GM18520 (cell line): Measurements from ENCODE around the gene PRPS2.

Experiments
- ATAC-seq: cut with Tn5 transposase; IDR thresholded peaks from one replicate; pipeline ENCODE4 v1.9.1; 2021; ENCODE audit not compliant: unreplicated experiment

Gene PRPS2

DNA sequence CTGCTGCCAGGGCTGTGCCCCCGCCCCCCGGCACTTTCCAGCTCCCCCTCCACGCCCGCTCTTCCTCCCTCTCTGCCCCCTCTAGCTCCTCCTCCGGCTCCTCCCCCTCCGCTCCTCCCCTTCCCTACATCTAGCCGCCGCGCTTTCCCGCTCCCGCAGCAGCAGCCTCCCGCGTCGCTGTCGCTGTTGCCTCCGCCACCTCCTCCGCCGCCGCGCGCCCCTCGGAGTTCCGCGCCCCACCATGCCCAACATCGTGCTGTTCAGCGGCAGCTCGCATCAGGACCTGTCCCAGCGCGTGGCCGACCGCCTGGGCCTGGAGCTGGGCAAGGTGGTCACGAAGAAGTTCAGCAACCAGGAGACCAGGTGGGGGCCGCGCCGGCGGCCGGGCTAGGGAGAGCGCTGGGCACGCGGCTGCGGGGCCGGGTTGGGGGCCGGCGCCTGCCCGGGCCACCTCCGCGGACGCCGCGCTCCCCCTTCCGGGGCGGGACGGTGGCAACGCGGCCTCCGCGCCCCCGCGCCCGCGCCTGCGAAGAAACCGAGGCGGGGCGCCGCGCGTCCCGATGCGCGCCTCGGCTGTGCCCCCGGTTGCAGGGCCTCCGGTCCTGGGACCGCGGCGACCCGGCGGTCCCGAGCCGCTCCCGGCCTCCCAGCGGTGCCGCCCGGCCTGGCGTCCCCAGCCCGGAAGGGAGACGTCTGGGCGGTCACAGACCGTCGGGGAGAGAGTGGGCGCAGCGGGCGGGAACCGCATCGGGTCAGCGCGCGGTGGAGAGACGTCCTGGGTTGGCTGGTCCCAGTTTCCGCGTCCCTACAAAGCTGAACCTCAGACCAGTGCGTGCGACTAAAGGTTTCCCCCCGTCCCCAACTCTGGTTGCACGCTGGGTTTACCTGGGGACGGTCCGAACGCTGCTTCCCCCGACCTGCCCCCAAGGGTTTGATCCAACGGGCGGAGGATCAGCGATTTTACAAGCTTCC, at the start of gene PRPS2:
PRPS2 (plus strand) TSS at position 156 of the 972 bp plus-strand sequence; CDS start at position 242, 86 bp downstream.
- no peak for ATAC-seq

DNA sequence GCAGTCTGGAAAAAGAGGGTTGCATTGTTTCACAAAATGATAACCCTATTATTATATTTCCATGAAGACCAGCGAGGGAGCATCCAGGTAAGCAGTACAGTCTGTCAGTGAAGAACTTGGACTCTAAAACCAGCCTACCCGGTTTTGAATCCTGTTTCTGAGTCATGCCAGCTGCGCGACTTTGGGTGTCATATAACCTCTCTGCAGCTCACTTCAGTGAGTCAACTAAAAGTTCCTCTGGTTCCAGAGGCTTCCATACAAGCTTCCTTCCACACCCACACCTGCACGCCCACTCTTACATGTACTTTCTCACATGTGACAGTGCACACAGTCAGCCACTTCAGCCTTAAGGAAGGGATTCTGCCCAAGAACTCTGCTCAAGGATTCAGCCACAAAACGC, 49.8 kb upstream of the PRPS2 start:
- ATAC-seq = no peak

DNA sequence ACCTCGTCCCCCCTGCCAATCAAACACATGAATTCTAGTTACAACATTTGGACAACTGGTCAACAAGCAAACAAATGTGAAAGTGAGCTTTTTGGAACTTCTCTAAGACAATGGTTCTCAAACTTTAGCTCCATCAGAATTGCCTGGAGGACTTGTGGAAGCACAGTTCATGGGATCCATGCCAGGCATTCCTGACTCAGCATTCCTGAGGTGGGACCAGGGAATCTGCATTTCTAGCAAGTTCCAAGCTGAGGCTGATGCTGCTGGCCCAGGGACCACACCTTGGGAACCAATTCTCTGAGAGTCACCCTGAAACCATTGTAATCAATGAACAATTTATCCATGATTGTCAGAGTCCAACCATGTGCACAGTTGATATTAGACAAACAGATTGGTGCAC, 43.8 kb upstream of the PRPS2 start:
- ATAC-seq = no peak

DNA sequence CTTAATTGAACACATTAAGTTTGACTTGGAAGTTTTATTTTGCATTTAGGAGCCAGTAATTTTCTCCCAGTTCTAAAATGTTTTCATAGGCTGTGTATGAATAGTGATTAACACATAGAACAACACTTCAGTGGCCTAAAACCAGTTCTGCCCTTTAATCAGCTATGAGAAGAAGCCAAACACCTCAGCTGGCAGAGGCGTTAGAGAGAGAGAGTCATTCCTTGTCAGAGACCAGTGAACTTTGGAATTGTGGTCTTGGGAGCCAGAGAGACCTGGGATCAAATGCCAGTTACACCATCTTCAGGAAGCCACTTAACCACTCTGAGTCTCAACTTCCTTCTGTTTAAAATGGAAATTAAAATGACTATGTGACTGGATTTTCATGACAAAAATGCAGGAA, 39.3 kb upstream of the PRPS2 start:
- ATAC-seq = no peak

DNA sequence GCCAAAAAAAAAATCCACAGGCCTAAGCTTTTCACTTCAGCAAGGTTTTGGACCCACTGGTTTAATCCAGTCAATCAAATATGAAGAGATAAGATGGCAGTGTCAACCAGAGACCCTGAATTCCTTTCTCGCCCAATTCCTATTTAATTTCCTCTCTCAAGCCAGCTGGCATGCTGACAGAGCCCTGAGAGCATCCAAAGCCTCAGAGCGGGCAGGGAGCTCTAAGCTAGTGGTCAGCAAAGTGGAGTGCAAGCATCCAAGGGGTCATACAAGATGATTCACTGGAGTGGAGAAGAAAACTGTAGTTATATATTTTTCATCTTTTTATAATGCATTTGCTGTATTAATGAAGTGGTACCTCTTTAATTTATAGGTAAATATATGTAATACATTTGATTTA, 37.8 kb upstream of the PRPS2 start:
- ATAC-seq = no peak

DNA sequence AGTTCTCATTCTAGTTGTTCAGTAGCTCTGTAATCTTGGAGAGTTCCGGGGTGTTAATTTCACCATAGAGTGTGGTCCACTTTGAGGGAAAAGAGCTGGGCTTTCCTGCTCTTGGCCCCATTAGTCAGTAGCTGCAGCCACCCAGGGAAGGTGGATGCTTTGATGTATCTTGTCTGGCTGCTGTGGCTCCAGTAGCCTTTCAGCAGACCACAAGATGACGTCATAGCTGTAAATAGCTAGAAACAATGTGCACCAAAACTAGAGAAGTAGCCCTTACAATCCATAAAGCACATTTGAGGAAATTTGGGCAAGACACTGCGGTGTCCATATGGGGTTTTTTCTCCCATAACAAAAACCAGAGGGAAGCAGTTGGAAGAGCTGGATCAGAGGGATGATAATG, 32.9 kb upstream of the PRPS2 start:
- ATAC-seq = no peak

DNA sequence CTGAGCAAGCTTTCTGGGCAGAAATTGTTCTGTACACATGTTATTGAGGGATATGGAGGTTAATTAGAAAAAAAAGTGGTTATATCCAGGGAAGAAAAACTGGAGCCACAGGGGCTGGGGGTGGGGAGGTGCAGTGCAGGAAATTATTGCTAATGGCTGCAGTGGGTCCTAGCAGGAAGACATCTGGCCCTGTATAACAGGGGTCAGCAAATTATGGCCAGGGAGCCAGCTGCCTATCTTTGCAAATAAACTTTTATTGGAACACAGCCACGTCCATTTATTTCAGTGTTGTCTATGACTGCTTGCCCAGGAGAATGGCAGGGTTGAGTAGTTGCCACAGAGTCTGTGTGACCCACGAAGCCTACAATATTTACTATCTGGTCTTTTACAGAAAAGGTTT, 23.4 kb upstream of the PRPS2 start:
- ATAC-seq = no peak

DNA sequence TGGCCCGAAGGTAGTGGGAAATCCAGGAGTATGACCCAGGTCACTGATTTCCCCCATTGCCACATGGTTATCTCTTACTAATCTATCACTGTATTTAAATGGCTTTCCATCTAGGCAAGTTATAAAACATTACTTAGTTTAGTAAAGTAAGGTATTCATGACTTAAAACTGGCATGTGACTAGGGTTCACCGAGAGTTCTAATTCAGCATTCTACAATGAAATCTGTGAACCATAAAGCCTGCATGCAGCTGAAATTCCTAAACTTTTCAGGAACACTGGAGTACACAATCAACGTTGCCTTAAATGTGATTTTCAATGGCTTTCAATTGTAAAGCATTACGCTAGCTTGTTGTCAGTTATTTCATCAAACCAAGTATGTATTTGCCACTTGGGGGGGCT, 22.7 kb upstream of the PRPS2 start:
- ATAC-seq = no peak

DNA sequence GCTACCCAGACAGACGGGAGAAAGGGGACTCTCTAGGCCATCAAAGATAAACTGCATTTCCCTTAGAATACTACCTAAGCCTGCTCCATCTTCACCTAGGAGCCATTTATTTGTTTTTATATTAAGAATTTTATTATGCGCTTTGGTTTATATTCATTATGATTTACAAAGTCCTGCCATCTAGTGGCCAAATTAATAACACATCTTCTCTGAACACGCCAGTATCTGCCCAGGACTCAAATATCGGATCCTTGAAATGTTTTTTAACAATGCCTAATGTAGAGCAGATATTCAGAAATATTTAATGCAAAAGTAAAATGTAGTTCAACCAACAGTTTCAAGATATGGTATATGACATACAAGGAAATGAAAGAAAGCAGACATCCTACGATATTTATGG, 20.8 kb upstream of the PRPS2 start:
- ATAC-seq = no peak

DNA sequence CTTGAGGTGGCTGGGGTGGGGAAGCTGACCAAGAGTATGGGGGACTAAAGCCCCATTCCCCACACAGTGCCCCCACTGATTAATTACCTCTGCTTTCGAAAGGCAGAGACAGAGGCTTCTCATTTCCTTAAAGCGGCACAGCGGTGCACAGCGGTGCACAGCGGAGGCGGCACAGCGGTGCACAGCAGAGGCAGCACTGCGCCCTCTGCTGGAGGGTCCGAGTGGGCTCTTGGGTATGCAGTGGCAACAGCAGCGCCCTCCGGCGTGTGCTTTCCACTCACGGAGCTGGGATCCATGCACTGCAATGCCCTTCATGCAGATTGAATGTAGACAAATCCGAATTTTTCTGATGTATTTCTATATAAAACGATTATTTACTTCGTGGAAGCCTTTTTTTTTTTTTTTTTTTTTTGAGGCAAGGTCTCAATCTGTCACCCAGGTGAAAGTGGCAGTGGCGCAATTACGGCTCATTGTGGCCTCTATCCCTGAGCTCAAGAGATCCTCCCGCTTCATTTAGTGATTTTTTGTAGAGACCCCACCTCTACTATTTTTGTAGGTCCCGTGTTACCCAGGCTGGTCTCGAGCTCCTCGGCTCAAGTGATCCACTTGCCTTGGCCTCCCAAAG, 19.7 kb upstream of the PRPS2 start:
- ATAC-seq = peak; percentile 85

DNA sequence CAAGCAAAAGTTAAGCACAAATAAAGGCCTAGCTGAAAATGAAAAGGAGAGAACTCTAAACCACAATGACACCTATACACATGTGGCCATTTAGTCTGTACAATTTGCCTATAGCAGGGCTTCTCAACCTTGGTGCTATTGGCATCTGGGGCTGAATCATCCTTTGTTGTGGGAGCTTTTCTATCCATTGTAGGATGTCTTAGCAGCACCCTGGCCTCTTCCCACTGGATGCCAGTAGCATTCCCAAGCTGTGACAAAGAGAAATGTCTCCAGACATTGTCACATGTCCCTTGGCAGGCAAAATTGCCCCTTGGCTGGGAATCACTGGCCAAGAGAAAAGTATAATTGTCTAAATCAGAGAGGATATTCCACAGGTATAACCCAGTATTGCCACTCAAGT, 13.5 kb upstream of the PRPS2 start:
- no peak for ATAC-seq

DNA sequence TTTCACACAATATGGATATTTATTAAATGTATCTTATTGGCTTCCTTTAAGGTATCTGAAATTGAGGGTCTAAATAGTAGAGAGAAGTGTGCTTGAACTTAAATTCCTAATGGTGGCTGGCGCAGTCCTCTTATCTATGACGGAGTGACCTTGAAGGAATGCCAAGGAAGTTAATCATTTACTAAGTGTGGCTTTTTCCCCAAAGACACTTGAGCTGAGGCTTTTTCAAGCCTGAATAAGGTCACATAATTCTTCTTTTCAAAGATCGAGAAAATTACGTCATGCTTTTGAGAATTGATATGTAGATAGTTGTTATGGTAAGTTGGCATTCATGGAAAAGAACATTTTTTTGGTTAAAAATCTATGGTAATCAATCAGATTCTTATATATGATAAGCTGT, 11.7 kb upstream of the PRPS2 start:
- ATAC-seq = no peak

DNA sequence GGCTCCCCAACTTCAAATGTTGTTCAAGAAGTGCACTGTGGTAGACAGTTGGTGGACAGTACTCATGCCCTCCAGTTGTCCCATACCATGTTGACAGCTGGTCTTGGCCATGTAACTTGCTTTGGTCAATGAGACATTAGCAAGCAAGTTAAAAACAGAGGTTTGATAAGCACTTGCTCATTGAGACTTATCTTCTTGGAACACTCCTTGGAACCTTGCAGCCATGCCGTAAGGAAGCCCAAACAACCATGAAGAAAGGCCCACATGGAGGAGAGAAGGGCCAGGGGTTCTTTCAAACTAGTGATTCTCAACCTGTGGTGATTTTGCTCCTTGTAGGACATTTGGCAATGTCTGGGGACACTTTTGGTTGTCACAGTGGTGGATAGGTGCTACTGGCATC, 2.6 kb upstream of the PRPS2 start:
- no peak for ATAC-seq

DNA sequence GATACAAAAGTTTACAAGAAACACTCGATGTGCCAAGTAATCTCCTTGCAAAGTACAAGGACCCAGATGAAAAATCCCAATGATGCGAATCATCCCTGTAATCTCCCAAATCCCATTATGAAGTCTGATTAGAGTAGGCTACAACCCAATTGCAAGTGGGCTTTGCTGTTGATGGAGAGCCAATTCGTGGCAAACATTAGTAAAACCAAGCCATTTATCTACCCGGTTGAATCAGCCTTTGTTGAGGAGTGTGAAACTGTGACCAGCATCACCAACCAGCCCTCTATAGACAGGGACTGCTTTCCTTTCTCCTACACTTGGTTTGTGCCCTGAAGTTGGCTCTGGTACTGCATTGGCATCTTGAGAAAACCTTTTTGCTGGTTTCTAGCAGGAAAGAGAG, 1.2 kb upstream of the PRPS2 start:
- no peak for ATAC-seq

DNA sequence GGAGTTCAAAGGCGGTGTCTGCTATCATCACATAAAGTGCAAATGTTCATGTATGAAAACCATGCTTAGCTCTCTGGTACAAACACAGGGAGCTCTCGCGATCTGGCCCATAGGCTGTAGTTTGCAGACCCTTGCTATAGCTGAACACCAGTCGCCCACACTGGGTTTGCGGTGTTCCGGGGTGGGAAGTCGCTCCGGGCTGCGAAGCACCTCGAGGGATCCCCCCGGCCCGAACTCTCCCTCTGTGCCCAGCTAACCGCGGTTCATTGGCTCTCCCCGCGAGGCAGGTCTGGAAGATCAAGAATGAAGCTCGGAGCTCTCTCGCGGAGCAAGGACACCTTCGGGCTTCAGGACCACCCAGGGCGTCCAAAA, 341 bp upstream of the PRPS2 start:
- ATAC-seq = no peak

DNA sequence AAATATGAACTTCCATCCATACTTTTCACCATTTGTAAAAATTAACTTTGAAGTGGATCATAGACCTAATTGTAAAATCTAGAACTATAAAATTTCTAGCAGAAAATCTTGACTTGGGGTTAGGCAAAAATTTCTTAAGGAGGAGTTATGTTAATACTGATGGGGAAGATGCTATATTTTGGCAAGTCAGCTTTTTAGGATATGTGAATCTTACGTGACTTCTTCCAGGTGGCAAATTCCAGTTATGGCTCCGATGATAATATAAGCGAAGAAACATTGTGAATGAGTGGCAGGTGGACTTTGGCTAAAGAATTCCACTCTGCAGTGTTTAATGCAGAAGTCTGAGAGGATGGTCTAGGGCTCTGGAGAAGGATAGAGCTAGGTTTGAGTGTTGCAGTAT, 1.5 kb downstream of the PRPS2 start:
- ATAC-seq = no peak

DNA sequence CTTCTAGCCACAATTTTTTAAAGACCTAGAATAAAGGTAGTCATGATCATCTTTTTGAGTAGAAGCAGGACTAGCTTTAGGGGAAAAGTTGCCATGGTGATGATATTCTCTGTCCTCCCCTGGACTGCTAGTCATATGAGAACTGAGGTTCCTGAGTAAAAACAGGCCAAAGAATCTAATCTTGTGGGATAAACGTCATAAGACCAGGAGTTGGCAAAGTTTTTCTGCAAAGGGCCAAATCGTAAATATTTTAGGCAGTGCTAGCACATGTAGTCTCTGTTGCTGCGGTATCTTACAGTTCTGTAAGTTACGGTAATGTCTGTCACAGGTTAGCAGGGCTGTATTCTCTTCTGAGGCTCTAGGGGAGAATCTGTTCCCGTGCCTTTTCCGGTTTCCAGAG, 3.4 kb downstream of the PRPS2 start:
- ATAC-seq = no peak

DNA sequence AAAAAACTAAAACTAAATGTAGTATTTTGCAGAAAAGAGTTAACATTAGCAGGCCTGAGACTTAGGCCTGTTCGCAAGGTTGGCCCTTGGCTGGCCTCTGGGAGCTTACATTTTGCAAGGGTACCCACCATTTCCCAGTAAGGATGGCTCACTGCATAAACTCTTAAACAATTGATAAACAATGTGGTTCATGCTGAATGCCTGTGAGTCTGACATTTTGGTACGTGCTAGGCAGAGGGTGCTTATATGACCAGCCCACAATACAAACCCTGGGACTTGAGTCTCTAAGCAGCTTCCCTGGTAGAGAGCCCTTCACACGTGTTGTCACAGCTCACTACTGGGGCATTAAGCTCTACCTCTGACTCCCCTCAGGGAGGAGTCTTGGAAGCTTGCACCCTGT, 7.4 kb downstream of the PRPS2 start:
- ATAC-seq = no peak

DNA sequence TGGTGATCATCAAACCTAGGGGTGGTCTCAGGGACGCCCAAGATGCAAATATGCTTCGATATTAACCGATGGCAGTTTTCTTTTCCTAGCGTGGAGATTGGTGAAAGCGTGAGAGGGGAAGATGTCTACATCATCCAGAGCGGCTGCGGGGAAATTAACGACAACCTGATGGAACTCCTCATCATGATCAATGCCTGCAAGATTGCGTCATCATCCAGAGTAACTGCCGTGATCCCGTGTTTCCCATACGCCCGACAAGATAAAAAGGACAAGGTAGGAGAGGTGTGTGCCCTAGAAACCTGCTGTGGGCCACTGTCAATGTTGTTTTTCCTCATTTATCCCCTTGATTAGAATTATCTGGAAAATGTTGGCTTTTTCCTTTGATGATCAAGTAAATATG, 7.9 kb downstream of the PRPS2 start:
- no peak for ATAC-seq

DNA sequence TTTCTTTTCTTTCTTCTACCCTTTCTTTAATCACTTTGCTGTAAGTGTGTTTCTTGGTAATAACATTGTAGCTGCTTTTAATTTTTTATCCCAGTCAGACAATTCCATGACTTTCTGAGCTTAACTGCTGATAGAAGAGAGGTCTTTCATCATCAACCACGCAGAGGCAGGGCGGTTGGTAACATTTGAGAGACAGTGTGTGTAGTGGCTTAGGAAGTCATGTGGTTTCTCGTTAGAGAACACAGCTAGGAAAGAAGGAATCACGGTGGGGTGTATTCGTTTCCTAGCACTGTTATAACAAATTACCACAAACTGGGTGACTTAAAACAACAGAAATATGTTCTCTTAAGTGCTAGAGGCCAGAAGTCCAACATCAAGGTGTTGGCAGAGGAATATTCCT, 11.5 kb downstream of the PRPS2 start:
- ATAC-seq = no peak

DNA sequence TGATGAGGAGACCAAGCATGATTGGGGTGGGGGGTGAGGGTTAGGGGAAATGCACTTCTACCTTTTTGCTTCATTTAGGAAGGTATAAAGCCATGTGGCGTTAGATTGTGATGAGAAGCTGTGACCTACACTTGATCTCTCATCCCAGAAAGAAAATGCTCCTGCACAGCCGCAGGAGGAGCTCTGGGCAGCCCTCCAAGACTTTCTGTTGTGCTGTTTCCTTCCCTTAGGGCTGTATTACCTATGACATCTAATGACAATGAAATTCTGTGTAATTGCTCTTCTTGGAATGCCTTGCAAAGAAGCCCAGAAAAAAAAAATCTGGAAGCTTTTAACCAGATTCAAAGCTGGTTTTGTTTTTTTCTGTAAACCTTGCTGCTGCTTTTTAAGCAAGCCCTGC, 13.4 kb downstream of the PRPS2 start:
- ATAC-seq = no peak

DNA sequence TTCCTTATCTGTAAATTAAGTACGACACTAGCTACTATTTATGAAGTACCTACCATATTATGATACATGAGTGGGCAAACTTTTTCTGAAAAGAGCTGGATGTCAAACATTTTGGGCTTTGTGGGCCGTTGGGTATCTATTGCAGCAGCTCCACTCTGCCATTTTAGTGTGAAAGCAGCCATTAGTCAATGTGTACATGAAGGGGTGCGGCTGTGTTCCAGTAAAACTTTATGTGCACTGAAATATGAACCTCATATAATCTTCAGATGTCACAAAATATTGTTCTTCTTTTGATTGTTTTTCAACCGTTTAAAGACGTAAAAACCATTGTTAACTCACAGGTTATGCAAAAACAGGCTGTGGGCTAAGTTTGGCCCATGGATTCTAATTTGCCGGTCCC, 14.1 kb downstream of the PRPS2 start:
- ATAC-seq = no peak

DNA sequence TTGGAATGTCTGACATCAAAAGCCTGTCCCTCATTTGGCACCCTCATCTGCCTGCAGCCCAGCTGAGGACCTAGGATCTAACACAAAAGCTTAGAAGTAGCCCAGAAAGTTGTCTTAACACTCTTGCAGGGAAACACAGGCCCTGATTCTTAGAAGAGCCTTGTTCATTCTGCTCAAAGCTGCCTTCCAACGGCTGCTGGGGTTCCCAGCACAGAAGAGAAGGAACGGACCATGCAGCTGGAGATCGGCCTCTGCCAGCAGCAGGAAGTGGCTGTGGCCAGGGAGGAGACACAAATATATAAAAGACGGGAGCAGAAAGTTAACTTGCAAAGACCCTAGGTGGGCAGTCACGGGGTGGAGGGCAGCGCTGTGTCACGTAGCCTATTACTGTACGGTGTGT, 20.4 kb downstream of the PRPS2 start:
- ATAC-seq = no peak
